K562 (cell line): Measurements from ENCODE around the gene GPR179. TPM values are rescaled to one million over a fixed set of nuclear protein-coding genes. Genes with fewer than 3 reads are reported as not detected.

Experiments
- ATAC-seq: fragments of 200-7000 bp; cut with Tn5 transposase; 3 replicates; pipeline ENCODE4 v1.9.1; 2020; ENCODE audit warnings: moderate library complexity
- Bru-seq: library from RNA; stranded (reverse); fragments of 400-500 nt; gene quantifications from one replicate; lab custom pipeline; 2021; lab: Mats Ljungman, UMichigan
- BruChase-seq, 2 experiments: library from RNA; stranded (reverse); fragments of 400-500 nt; gene quantifications; one replicate each; lab custom pipeline; 2021; lab: Mats Ljungman, UMichigan
- BruUV-seq: library from RNA; stranded (reverse); fragments of 400-500 nt; replicated peaks from 2 replicates; lab custom pipeline; 2021; lab: Mats Ljungman, UMichigan
- CTCF ChIA-PET: fragments of 300-600 bp; formaldehyde crosslinking; extraction: SDS; loops from one replicate; lab custom pipeline; 2021; ENCODE audit warnings: low intra/inter-chr PET ratio; lab: Yijun Ruan, JAX
- POLR2A ChIA-PET: fragments of 300-600, 350-650 bp; sonication (Branson Sonifier 250); formaldehyde crosslinking; extraction: SDS; loops from one replicate; lab custom pipeline; 2021; ENCODE audit warnings: antibody characterized with exemption, inconsistent platforms; lab: Yijun Ruan, JAX
- DNase-seq, 4 experiments: peaks; one replicate each; pipeline versions ENCODE4 v3.0.0 to v3.0.0-alpha.2; 2011 to 2018; ENCODE audit warnings: low spot score in 3 of 4, mixed read lengths in 3 of 4; ENCODE audit errors: extremely low read depth in 1 of 4
- FAIRE-seq: peaks from 2 replicates; lab custom pipeline; 2011; peaks lifted over from hg19 to GRCh38; lab: Jason Lieb, UNC
- H2AFZ ChIP-seq: 2 replicates; pipeline ENCODE4 v1.6.0; 2011; ENCODE audit warnings: low read depth, low read length, control low read depth, inconsistent platforms
- H3K27ac ChIP-seq: fragments of 200-600 bp; 3 replicates; pipeline ENCODE4 v1.8.0; 2011; ENCODE audit warnings: low read depth, mild to moderate bottlenecking, control low read depth, inconsistent platforms, low read length, moderate library complexity, mixed read lengths; ENCODE audit errors: extremely low read depth
- H3K27me3 ChIP-seq, 2 experiments: fragments of 300-600 bp in 1 of 2; 2 replicates in 1 of 2; 3 replicates in 1 of 2; pipeline versions ENCODE4 v1.6.0 to v1.8.0; 2011; ENCODE audit warnings: inconsistent platforms in 2 of 2, low read length in 2 of 2, mild to moderate bottlenecking in 1 of 2, mixed read lengths in 1 of 2, moderate library complexity in 1 of 2; ENCODE audit not compliant: control insufficient read depth in 2 of 2, insufficient read depth in 2 of 2
- H3K36me3 ChIP-seq: fragments of 300-600 bp; 3 replicates; pipeline ENCODE4 v1.8.0; 2011; ENCODE audit warnings: mild to moderate bottlenecking, low read length, inconsistent platforms; ENCODE audit not compliant: control insufficient read depth, insufficient read depth
- H3K4me1 ChIP-seq, 2 experiments: fragments of 200-600 bp in 1 of 2; replicated peaks in 1 of 2; 2 replicates in 1 of 2; 3 replicates in 1 of 2; pipeline versions ENCODE4 v1.5.1 to v1.8.0; 2011; ENCODE audit warnings: inconsistent platforms in 2 of 2, low read length in 2 of 2, mild to moderate bottlenecking in 1 of 2, mixed read lengths in 1 of 2, moderate library complexity in 1 of 2; ENCODE audit not compliant: control insufficient read depth in 2 of 2, insufficient read depth in 2 of 2
- H3K4me2 ChIP-seq: 2 replicates; pipeline ENCODE4 v1.6.1; 2011; ENCODE audit warnings: low read length, control low read depth, inconsistent platforms, mixed read lengths; ENCODE audit not compliant: insufficient read depth
- H3K4me3 ChIP-seq: fragments of 200-600 bp; sonication (generic), shearing (Covaris generic); 2 replicates; pipeline ENCODE4 v1.5.1; 2016; ENCODE audit warnings: control low read depth, inconsistent platforms
- H3K79me2 ChIP-seq: fragments of 200-600 bp; 3 replicates; pipeline ENCODE4 v1.8.0; 2011; ENCODE audit warnings: low read length, inconsistent platforms; ENCODE audit not compliant: control insufficient read depth, insufficient read depth
- H3K9ac ChIP-seq, 2 experiments: 2 replicates each; pipeline versions ENCODE4 v1.6.0 to v1.6.1; 2011; ENCODE audit warnings: low read depth in 2 of 2, low read length in 2 of 2, control low read depth in 1 of 2, inconsistent platforms in 1 of 2, mild to moderate bottlenecking in 1 of 2, mixed read lengths in 1 of 2; ENCODE audit not compliant: insufficient read depth in 1 of 2
- H3K9me1 ChIP-seq: one replicate; pipeline ENCODE4 v1.6.0; 2011; ENCODE audit warnings: inconsistent platforms, mild to moderate bottlenecking, low read length, moderate library complexity; ENCODE audit not compliant: control insufficient read depth, insufficient read depth
- H3K9me3 ChIP-seq: replicated peaks from 2 replicates; pipeline ENCODE4 v1.5.1; 2011; ENCODE audit warnings: low read depth, low read length, inconsistent platforms; ENCODE audit not compliant: control insufficient read depth, insufficient read depth
- H4K20me1 ChIP-seq: replicated peaks from 2 replicates; pipeline ENCODE4 v1.6.1; 2011; ENCODE audit warnings: low read length, inconsistent platforms, mixed read lengths; ENCODE audit not compliant: control insufficient read depth, insufficient read depth
- EZH2 ChIP-seq: IDR thresholded peaks from 2 replicates; pipeline ENCODE4 v1.6.1; 2012; ENCODE audit warnings: low read depth, mild to moderate bottlenecking, inconsistent platforms, low read length, borderline replicate concordance
- KHSRP ChIP-seq: fragments of 450-650 bp; IDR thresholded peaks from 2 replicates; pipeline ENCODE4 v1.6.1; 2017
- WGBS: fragments of 100-300 bp; shearing (Covaris generic); methylation state at CpG from one replicate; pipeline ENCODE4 v1.1.6; 2016; ENCODE audit warnings: low coverage, mixed read lengths; ENCODE audit not compliant: insufficient coverage; ENCODE audit errors: missing lambda C conversion rate; 5-methylcytosine and 5-hydroxymethylcytosine counted together
- in situ Hi-C: fragments of 300-500 bp; cut with MboI; formaldehyde crosslinking; loops from 4 replicates; pipeline ENCODE4 v1.15.0; 2018; ENCODE audit warnings: inconsistent platforms, mixed read lengths
- intact Hi-C: fragments of 100-400 bp; cut with micrococcal nuclease; formaldehyde crosslinking; loops from 2 replicates; pipeline ENCODE4 v1.14.2; 2022
- long read RNA-seq, 3 experiments: library from polyadenylated mRNA in 2 of 3; library from RNA in 1 of 3; unstranded in 2 of 3; stranded (forward) in 1 of 3; transcript quantifications; one replicate each; pipeline ENCODE4 v2.0.0, GENCODE V29; 2019 to 2022
- polyA minus RNA-seq, 3 experiments: library from RNA; depleted of rRNA, polyadenylated mRNA; stranded (reverse); fragments of >200 nt; gene quantifications; 2 replicates each; pipeline ENCODE4 v1.2.3, GENCODE V29; 2011
- polyA plus RNA-seq, 8 experiments: library from polyadenylated mRNA; depleted of rRNA in 4 of 8; stranded (reverse) in 5 of 8; unstranded in 3 of 8; fragments of >200 nt; fragmentation: Nextera tagmentation in 2 of 8; fragmentation: Illumina TruSeq in 1 of 8; extraction: Ambion mirVana in 2 of 8; extraction: Trizol in 1 of 8; gene quantifications; 2 replicates each; pipeline versions ENCODE4 v1.2.1 to v1.2.3, GENCODE V29; 2011 to 2014; ENCODE audit warnings: inconsistent platforms in 1 of 8, missing spikeins in 1 of 8
- total RNA-seq, 7 experiments: library from RNA; depleted of rRNA in 6 of 7; stranded (reverse); fragments of >200 nt in 6 of 7; fragmentation: Illumina TruSeq in 2 of 7; extraction: Trizol in 2 of 7; gene quantifications; 2 replicates each; pipeline versions ENCODE4 v1.2.1 to v1.2.3, GENCODE V29; 2011 to 2021; ENCODE audit warnings: low replicate concordance in 1 of 7
- TF ChIP-seq, protein P1 (sequence below): sonication (generic); formaldehyde crosslinking; IDR thresholded peaks from 2 replicates; pipeline ENCODE4 v1.8.1; 2023; ENCODE audit warnings: mild to moderate bottlenecking, missing genetic modification reagents

Gene GPR179, protein sequence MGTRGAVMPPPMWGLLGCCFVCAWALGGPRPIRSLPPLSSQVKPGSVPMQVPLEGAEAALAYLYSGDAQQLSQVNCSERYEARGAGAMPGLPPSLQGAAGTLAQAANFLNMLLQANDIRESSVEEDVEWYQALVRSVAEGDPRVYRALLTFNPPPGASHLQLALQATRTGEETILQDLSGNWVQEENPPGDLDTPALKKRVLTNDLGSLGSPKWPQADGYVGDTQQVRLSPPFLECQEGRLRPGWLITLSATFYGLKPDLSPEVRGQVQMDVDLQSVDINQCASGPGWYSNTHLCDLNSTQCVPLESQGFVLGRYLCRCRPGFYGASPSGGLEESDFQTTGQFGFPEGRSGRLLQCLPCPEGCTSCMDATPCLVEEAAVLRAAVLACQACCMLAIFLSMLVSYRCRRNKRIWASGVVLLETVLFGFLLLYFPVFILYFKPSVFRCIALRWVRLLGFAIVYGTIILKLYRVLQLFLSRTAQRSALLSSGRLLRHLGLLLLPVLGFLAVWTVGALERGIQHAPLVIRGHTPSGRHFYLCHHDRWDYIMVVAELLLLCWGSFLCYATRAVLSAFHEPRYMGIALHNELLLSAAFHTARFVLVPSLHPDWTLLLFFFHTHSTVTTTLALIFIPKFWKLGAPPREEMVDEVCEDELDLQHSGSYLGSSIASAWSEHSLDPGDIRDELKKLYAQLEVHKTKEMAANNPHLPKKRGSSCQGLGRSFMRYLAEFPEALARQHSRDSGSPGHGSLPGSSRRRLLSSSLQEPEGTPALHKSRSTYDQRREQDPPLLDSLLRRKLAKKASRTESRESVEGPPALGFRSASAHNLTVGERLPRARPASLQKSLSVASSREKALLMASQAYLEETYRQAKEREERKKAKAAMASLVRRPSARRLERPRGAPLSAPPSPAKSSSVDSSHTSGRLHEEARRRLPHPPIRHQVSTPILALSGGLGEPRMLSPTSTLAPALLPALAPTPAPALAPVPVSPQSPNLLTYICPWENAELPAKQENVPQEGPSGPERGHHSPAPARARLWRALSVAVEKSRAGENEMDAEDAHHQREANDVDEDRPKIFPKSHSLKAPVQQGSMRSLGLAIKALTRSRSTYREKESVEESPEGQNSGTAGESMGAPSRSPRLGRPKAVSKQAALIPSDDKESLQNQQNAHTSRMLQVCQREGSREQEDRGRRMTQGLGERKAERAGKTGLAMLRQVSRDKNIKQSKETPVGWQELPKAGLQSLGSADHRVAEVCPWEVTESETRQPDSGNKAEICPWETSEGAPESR (N-terminal part only)
- 0.05 TPM in 1 of 2 replicates, not detected in the other for total RNA-seq (2011; cell fraction: chromatin; rRNA removed; ENCODE audit: low replicate concordance)
- total RNA-seq (2011; cell fraction: nucleolus; rRNA removed) = 0.53 TPM in 1 of 2 replicates, not detected in the other
- 0.07 TPM in 1 of 2 replicates, not detected in the other for total RNA-seq (2011; cell fraction: nucleoplasm; rRNA removed)
- total RNA-seq (2014; rRNA removed) (not detected in 2 replicates), total RNA-seq (2014; rRNA removed; fragmentation: Illumina TruSeq; extraction: Trizol) (not detected in 2 replicates), total RNA-seq (2015; rRNA removed; fragmentation: Illumina TruSeq; extraction: Trizol) (not detected in 2 replicates), total RNA-seq (2021) (not detected in 2 replicates), polyA plus RNA-seq (2011; rRNA removed) (not detected in 2 replicates), polyA plus RNA-seq (2014; fragmentation: Illumina TruSeq; extraction: Trizol) (not detected in 2 replicates), polyA plus RNA-seq (2014; fragmentation: Nextera tagmentation; extraction: Ambion mirVana) (not detected), polyA plus RNA-seq (2014; rRNA removed) (not detected in 2 replicates), polyA minus RNA-seq (2011; rRNA and poly(A)+ RNA removed) (not detected in 2 replicates), Bru-seq, nascent RNA (percentile 14 among the genes with signal in this experiment), BruChase-seq, experiment 1, labeled RNA remaining after a 2-hour chase (percentile 15 among the genes with signal in this experiment), BruChase-seq, experiment 2, labeled RNA remaining after a 6-hour chase (percentile 14 among the genes with signal in this experiment)
- not detected in 2 replicates for polyA plus RNA-seq (2011; cell fraction: cytosol; rRNA removed)
- not detected in 2 replicates for polyA plus RNA-seq (2011; cell fraction: nucleus; rRNA removed)
- polyA plus RNA-seq (2012) = 0.01 and 0.04 TPM in 2 replicates
- polyA minus RNA-seq (2011; cell fraction: cytosol; rRNA and poly(A)+ RNA removed) = not detected in 2 replicates
- polyA minus RNA-seq (2011; cell fraction: nucleus; rRNA and poly(A)+ RNA removed) = not detected in 2 replicates
- long read RNA-seq, experiment 1 = 0 reads
- long read RNA-seq, experiment 2 = 0 reads
- long read RNA-seq, experiment 3 = 0 reads

DNA sequence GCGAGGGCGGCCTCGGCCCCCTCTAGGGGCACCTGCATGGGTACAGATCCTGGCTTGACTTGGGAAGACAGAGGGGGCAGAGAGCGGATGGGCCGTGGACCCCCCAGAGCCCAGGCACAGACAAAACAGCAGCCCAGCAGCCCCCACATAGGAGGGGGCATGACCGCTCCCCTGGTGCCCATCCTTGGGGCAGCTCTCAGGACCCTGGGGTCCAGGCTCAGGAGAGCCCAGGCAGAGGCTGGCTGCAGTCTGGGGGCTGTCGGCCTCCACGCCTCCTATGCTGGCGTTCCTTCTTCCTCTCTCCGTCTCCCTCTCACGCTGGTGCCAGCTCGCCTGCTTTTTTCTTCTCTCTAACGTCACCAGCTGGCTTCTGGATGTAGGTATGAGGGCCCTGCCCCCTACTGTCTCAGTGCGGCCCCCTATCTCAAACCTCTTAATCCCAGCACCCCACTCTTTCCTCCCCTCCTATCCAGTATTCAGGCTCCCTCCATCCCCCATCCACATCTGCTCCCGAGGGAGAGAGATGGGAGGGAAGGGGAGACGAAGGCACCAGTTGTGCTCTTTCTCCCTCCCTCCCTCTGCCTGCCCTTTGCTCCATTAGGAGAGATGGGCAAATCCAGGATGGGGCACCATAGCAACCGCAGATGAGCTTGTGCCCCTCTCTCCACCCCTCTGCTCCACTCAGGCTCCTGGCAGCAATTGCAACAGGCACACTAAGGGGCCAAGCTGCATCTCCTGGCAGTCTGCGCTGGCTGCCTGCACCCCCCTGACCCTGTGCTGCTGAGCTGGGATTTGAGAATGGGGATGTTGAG, at the start of gene GPR179:
TSS of gene GPR179 (minus strand) at position 349 of the 812 bp plus-strand sequence. CDS start at position 182, 167 bp downstream.
- FAIRE-seq = no peak
- in situ Hi-C loops = loop anchor here (10.0 kb wide), 1 partner anchor 131 kb away; no protein-coding TSS in a partner anchor
- Histone ChIP-seq H3K79me2 (no peaks in the 10 kb centered on the region), H4K20me1 (peaks cover 10% of the 10 kb centered on the region), H3K4me2 (no peak within 1 kb of the TSS), H3K4me1 (no peaks in the 10 kb centered on the region), H2AFZ (no peak within 1 kb of the TSS), H3K9me3 (no peaks in the 10 kb centered on the region), H3K36me3 (no peaks in the 10 kb centered on the region), H3K9ac (no peak within 1 kb of the TSS), H3K27me3 (peaks cover 20 to 43% of the 10 kb centered on the region in 2 experiments; a peak in 4 of 5 replicates), H3K27ac (no peak within 1 kb of the TSS), H3K4me3 (no peak within 1 kb of the TSS), H3K9me1 (no peaks in the 10 kb centered on the region)
- no peak for ATAC-seq
- TF ChIP-seq, protein P1, sequence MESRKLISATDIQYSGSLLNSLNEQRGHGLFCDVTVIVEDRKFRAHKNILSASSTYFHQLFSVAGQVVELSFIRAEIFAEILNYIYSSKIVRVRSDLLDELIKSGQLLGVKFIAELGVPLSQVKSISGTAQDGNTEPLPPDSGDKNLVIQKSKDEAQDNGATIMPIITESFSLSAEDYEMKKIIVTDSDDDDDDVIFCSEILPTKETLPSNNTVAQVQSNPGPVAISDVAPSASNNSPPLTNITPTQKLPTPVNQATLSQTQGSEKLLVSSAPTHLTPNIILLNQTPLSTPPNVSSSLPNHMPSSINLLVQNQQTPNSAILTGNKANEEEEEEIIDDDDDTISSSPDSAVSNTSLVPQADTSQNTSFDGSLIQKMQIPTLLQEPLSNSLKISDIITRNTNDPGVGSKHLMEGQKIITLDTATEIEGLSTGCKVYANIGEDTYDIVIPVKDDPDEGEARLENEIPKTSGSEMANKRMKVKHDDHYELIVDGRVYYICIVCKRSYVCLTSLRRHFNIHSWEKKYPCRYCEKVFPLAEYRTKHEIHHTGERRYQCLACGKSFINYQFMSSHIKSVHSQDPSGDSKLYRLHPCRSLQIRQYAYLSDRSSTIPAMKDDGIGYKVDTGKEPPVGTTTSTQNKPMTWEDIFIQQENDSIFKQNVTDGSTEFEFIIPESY (CRISPR knock-in tag) = no peak
- TF ChIP-seq EZH2 (no peak), KHSRP (no peak)
- no peak for DNase-seq
- 1% methylated on average over 8 of the region's 18 CpGs for WGBS
- intact Hi-C loops = no loop called here
- ChIA-PET POLR2A (interaction anchor here (0.6 to 1.4 kb wide), 5 partner anchors 9 to 28 kb away, joined by 3 to 4 read pairs (median 3); no protein-coding TSS in a partner anchor), CTCF (no interaction called here)
- BruUV-seq = no TSS peak
